Keratinocyte (primary cell): Measurements from ENCODE around the gene IGFALS.

ENCODE experiments used
- CTCF ChIP-seq, 3 experiments: IDR thresholded peaks in 1 of 3; conservative IDR thresholded peaks in 1 of 3; optimal IDR thresholded peaks in 1 of 3; 2 replicates in 2 of 3; 3 replicates in 1 of 3; pipeline versions ENCODE3 to v1.5.1; 2011; ENCODE audit warnings: low read length in 3 of 3, mild to moderate bottlenecking in 3 of 3, moderate library complexity in 2 of 3, control low read depth in 1 of 3, inconsistent platforms in 1 of 3; ENCODE audit not compliant: insufficient read depth in 2 of 3; ENCODE audit errors: extremely low read depth in 1 of 3
- EZH2 ChIP-seq: IDR thresholded peaks from one replicate; pipeline ENCODE4 v1.6.1; 2012; ENCODE audit warnings: inconsistent platforms, mild to moderate bottlenecking, low read length, moderate library complexity

- TF ChIP-seq CTCF (optimal IDR thresholded peaks at IDR 0.05 in 1 of 3, IDR thresholded peaks at IDR 0.05 in 1 of 3, conservative IDR thresholded peaks at IDR 0.05 in 1 of 3; ENCODE audit: extremely low read depth in 1 of 3, insufficient read depth in 2 of 3, low read length in 3 of 3): no peak
- TF ChIP-seq EZH2: no peak
Measured at GRCh38 chr16:1780677-1781072, 12.8 kb downstream of the IGFALS start.
